Fibroblast of peridontal ligament (primary cell): ENCODE results near the gene TIMP3.

Source experiments
- DNase-seq: peaks from one replicate; pipeline ENCODE4 v3.0.0-alpha.2; 2010; ENCODE audit errors: extremely low read depth

TIMP3 gene

GRCh38 chr22:32828150-32828549 lies 26.6 kb downstream of the TIMP3 start:
- DNase-seq = no peak

- DNase-seq = no peak
Observed at GRCh38 chr22:32828561-32828960, 27.1 kb downstream of the TIMP3 start.

- DNase-seq = no peak
Observed at GRCh38 chr22:32829451-32829851, 27.9 kb downstream of the TIMP3 start.

- no peak for DNase-seq
Observed at GRCh38 chr22:32830473-32830872, 29.0 kb downstream of the TIMP3 start.

- no peak for DNase-seq
Observed at GRCh38 chr22:32830957-32831356, 29.5 kb downstream of the TIMP3 start.

GRCh38 chr22:32831584-32831983 lies 30.1 kb downstream of the TIMP3 start:
- no peak for DNase-seq

- no peak for DNase-seq
Observed at GRCh38 chr22:32832174-32832573, 30.7 kb downstream of the TIMP3 start.

GRCh38 chr22:32836280-32837123 lies 35.0 kb downstream of the TIMP3 start:
- no peak for DNase-seq

- no peak for DNase-seq
Observed at GRCh38 chr22:32837142-32837541, 35.6 kb downstream of the TIMP3 start.

- DNase-seq = no peak
Observed at GRCh38 chr22:32837803-32838202, 36.3 kb downstream of the TIMP3 start.

GRCh38 chr22:32839831-32840584 lies 38.5 kb downstream of the TIMP3 start:
- no peak for DNase-seq

GRCh38 chr22:32841175-32841574 lies 39.7 kb downstream of the TIMP3 start:
- DNase-seq = no peak

GRCh38 chr22:32842486-32842885 lies 41.0 kb downstream of the TIMP3 start:
- DNase-seq = peak; percentile 34

GRCh38 chr22:32843300-32843699 lies 41.8 kb downstream of the TIMP3 start:
- DNase-seq = no peak

- no peak for DNase-seq
Observed at GRCh38 chr22:32844251-32844650, 42.7 kb downstream of the TIMP3 start.

GRCh38 chr22:32846780-32847491 lies 45.4 kb downstream of the TIMP3 start:
- no peak for DNase-seq

- no peak for DNase-seq
Observed at GRCh38 chr22:32848226-32848625, 46.7 kb downstream of the TIMP3 start.

GRCh38 chr22:32849501-32849900 lies 48.0 kb downstream of the TIMP3 start:
- no peak for DNase-seq

- DNase-seq = no peak
Observed at GRCh38 chr22:32850157-32850556, 48.7 kb downstream of the TIMP3 start.

GRCh38 chr22:32850591-32851517 lies 49.3 kb downstream of the TIMP3 start:
- peak; percentile 70 for DNase-seq
